GM12878 (cell line): ENCODE measurements around the gene FBXO21. TPM values are rescaled to one million over a fixed set of nuclear protein-coding genes. Genes with fewer than 3 reads are reported as not detected.

Source experiments
- ATAC-seq: fragments of 200-7000 bp; cut with Tn5 transposase; 3 replicates; pipeline ENCODE4 v1.9.1; 2020; ENCODE audit warnings: mild to moderate bottlenecking, moderate library complexity
- BruUV-seq: library from RNA; stranded (reverse); fragments of 400-500 nt; replicated peaks from 2 replicates; lab custom pipeline; 2021; lab: Mats Ljungman, UMichigan
- CTCF ChIA-PET: fragments of 300-600 bp; sonication (Branson Sonifier 250); formaldehyde crosslinking; extraction: SDS; loops from one replicate; lab custom pipeline; 2021; ENCODE audit warnings: inconsistent platforms; lab: Yijun Ruan, JAX
- POLR2A ChIA-PET: fragments of 350-600 bp; formaldehyde crosslinking; extraction: SDS; loops from one replicate; lab custom pipeline; 2021; ENCODE audit warnings: inconsistent platforms; lab: Charles Lee
- RAD21 ChIA-PET: fragments of 300-600 bp; sonication (Branson Sonifier 250); formaldehyde crosslinking; loops from one replicate; lab custom pipeline; 2023; ENCODE audit warnings: antibody characterized with exemption; ENCODE audit not compliant: unreplicated experiment; lab: Charles Lee
- SMC1A ChIA-PET: fragments of 300-600 bp; sonication (Branson Sonifier 250); formaldehyde crosslinking; loops from one replicate; lab custom pipeline; 2023; ENCODE audit not compliant: unreplicated experiment, uncharacterized antibody; lab: Charles Lee
- DNase-seq: peaks from one replicate; pipeline ENCODE4 v3.0.0-alpha.2; 2011; ENCODE audit warnings: low read depth, low spot score
- FAIRE-seq: peaks from 3 replicates; lab custom pipeline; 2011; peaks lifted over from hg19 to GRCh38; lab: Jason Lieb, UNC
- H2AFZ ChIP-seq: 2 replicates; pipeline ENCODE4 v1.6.0; 2011; ENCODE audit warnings: low read depth, low read length, control low read depth; ENCODE audit not compliant: control insufficient read depth
- H3K27ac ChIP-seq: 2 replicates; pipeline ENCODE4 v1.5.1; 2011; ENCODE audit warnings: control low read depth; ENCODE audit not compliant: control insufficient read depth, insufficient read depth
- H3K27me3 ChIP-seq, 2 experiments: replicated peaks in 1 of 2; 2 replicates each; pipeline versions ENCODE4 v1.6.0 to v1.6.1; 2011; ENCODE audit warnings: low read length in 1 of 2; ENCODE audit not compliant: control insufficient read depth in 2 of 2, insufficient read depth in 2 of 2
- H3K36me3 ChIP-seq, 2 experiments: 2 replicates each; pipeline ENCODE4 v1.5.1; 2011; ENCODE audit warnings: low read length in 1 of 2; ENCODE audit not compliant: control insufficient read depth in 2 of 2, insufficient read depth in 2 of 2
- H3K4me1 ChIP-seq: 2 replicates; pipeline ENCODE4 v1.6.1; 2011; ENCODE audit warnings: mild to moderate bottlenecking, low read length, moderate library complexity, mixed read lengths; ENCODE audit not compliant: control insufficient read depth, insufficient read depth
- H3K4me2 ChIP-seq: 2 replicates; pipeline ENCODE4 v1.6.0; 2011; ENCODE audit warnings: control low read depth; ENCODE audit not compliant: control insufficient read depth, insufficient read depth
- H3K4me3 ChIP-seq: fragments of 200-600 bp; sonication (generic); 2 replicates; pipeline ENCODE4 v1.5.1; 2016
- H3K79me2 ChIP-seq: 2 replicates; pipeline ENCODE4 v1.6.0; 2011; ENCODE audit warnings: low read length; ENCODE audit not compliant: control insufficient read depth, insufficient read depth
- H3K9ac ChIP-seq: 2 replicates; pipeline ENCODE4 v1.8.0; 2011; ENCODE audit warnings: low read length, control low read depth, mixed read lengths; ENCODE audit not compliant: control insufficient read depth, insufficient read depth
- H3K9me3 ChIP-seq: replicated peaks from 3 replicates; pipeline ENCODE4 v1.5.1; 2011; ENCODE audit warnings: mild to moderate bottlenecking, low read length; ENCODE audit not compliant: control insufficient read depth, insufficient read depth
- H4K20me1 ChIP-seq: 2 replicates; pipeline ENCODE4 v1.6.0; 2011; ENCODE audit not compliant: control insufficient read depth, insufficient read depth
- BCLAF1 ChIP-seq: fragments of 450-650 bp; IDR thresholded peaks from 2 replicates; pipeline ENCODE4 v1.6.1; 2017; ENCODE audit warnings: antibody characterized with exemption, mild to moderate bottlenecking, moderate library complexity
- BHLHE40 ChIP-seq, 2 experiments: fragments of 450-650 bp in 1 of 2; IDR thresholded peaks; 2 replicates each; pipeline ENCODE4 v1.6.1; 2011 to 2017; ENCODE audit warnings: low read depth in 2 of 2, borderline replicate concordance in 1 of 2, improper control_type of control experiment in 1 of 2, low read length in 1 of 2, mild to moderate bottlenecking in 1 of 2
- E2F8 ChIP-seq: fragments of 450-650 bp; IDR thresholded peaks from 2 replicates; pipeline ENCODE4 v1.6.1; 2018; ENCODE audit warnings: mild to moderate bottlenecking, low read depth, moderate library complexity; ENCODE audit not compliant: partially characterized antibody
- FOXK2 ChIP-seq: fragments of 450-650 bp; IDR thresholded peaks from 2 replicates; pipeline ENCODE4 v1.6.1; 2017; ENCODE audit warnings: mild to moderate bottlenecking, moderate library complexity
- HDAC2 ChIP-seq: fragments of 200-600 bp; sonication (generic); IDR thresholded peaks from 2 replicates; pipeline ENCODE4 v1.6.1; 2017
- IRF4 ChIP-seq: IDR thresholded peaks from 2 replicates; pipeline ENCODE4 v1.6.1; 2011; ENCODE audit warnings: low read depth, low read length
- KDM1A ChIP-seq: fragments of 200-600 bp; sonication (generic); IDR thresholded peaks from 2 replicates; pipeline ENCODE4 v1.6.1; 2016; ENCODE audit warnings: borderline replicate concordance
- MEF2B ChIP-seq: fragments of 450-650 bp; IDR thresholded peaks from 2 replicates; pipeline ENCODE4 v1.6.1; 2018; ENCODE audit warnings: mild to moderate bottlenecking, moderate library complexity; ENCODE audit not compliant: partially characterized antibody, poor library complexity, severe bottlenecking
- MLLT1 ChIP-seq: fragments of 450-650 bp; IDR thresholded peaks from 2 replicates; pipeline ENCODE4 v1.6.1; 2016; ENCODE audit warnings: mild to moderate bottlenecking
- POLR2AphosphoS2 ChIP-seq: IDR thresholded peaks from 2 replicates; pipeline ENCODE4 v1.6.1; 2011; ENCODE audit warnings: low read depth, mild to moderate bottlenecking, low read length, improper control_type of control experiment, moderate library complexity
- SMAD1 ChIP-seq: fragments of 450-650 bp; IDR thresholded peaks from 2 replicates; pipeline ENCODE4 v1.6.1; 2018; ENCODE audit warnings: mild to moderate bottlenecking, low read depth; ENCODE audit not compliant: partially characterized antibody
- SRF ChIP-seq, 2 experiments: IDR thresholded peaks; 2 replicates each; pipeline ENCODE4 v1.6.1; 2011; ENCODE audit warnings: low read depth in 2 of 2, low read length in 2 of 2, mild to moderate bottlenecking in 1 of 2, moderate library complexity in 1 of 2
- ZNF687 ChIP-seq: fragments of 450-650 bp; IDR thresholded peaks from 2 replicates; pipeline ENCODE4 v1.6.1; 2017; ENCODE audit warnings: mild to moderate bottlenecking, moderate library complexity
- WGBS: methylation state at CpG from one replicate; pipeline ENCODE4 v1.1.6; 2016; ENCODE audit warnings: low lambda C conversion rate; ENCODE audit not compliant: insufficient replicate concordance, insufficient coverage; ENCODE audit errors: missing lambda C conversion rate; 5-methylcytosine and 5-hydroxymethylcytosine counted together
- in situ Hi-C: fragments of 300-500 bp; cut with MboI; formaldehyde crosslinking; loops from 9 replicates; pipeline ENCODE4 v1.14.3; 2018; ENCODE audit warnings: mixed read lengths
- intact Hi-C: fragments of 100-400 bp; cut with micrococcal nuclease; formaldehyde crosslinking; loops from one replicate; pipeline ENCODE4 v1.14.2; 2022; ENCODE audit not compliant: unreplicated experiment
- polyA plus RNA-seq, 11 experiments: library from polyadenylated mRNA; depleted of rRNA in 4 of 11; unstranded in 6 of 11; stranded (reverse) in 5 of 11; fragments of >200 nt; fragmentation: Nextera tagmentation in 4 of 11; fragmentation: Illumina TruSeq in 1 of 11; extraction: Ambion mirVana in 4 of 11; extraction: Trizol in 1 of 11; gene quantifications; 1 replicate in 1 of 11; 2 replicates in 10 of 11; pipeline versions ENCODE4 v1.2.1 to v1.2.3, GENCODE V29; 2011 to 2016; ENCODE audit warnings: inconsistent platforms in 2 of 11, missing spikeins in 2 of 11, low read depth in 1 of 11
- total RNA-seq, 4 experiments: library from RNA; depleted of rRNA in 3 of 4; stranded (reverse); fragments of >200 nt in 3 of 4; fragmentation: Illumina TruSeq in 1 of 4; extraction: Trizol in 1 of 4; gene quantifications; 2 replicates each; pipeline versions ENCODE4 v1.2.1 to v1.2.3, GENCODE V29; 2013 to 2021

FBXO21 gene
- total and polyA plus RNA-seq, 10 of the 15 experiments (the other 5 are each of a cell fraction or from before 2014, with no cell fraction given), result 5.5 to 32.6 (median 18.9) TPM

GRCh38 chr12:117162633-117163032 is 27.6 kb downstream of the FBXO21 start:
- no peak overlapping the region for H3K4me2 ChIP-seq
- CTCF ChIA-PET, result interaction anchor here (0.6 kb wide), 1 partner anchor 59 kb away, joined by 5 read pairs; no protein-coding TSS in a partner anchor
- H2AFZ ChIP-seq, result no peak overlapping the region
- DNase-seq (no peak), FAIRE-seq (no peak), ATAC-seq (no peak)
- intact Hi-C loops (no loop called here), in situ Hi-C loops (no loop called here)
- H3K27ac ChIP-seq, result no peak overlapping the region
- POLR2A ChIA-PET, result no interaction called here
- RAD21 ChIA-PET, result no interaction called here
- H3K79me2 ChIP-seq, result no peaks in the 10 kb centered on the region
- H3K4me1 ChIP-seq, result no peaks in the 10 kb centered on the region
- no peaks in the 10 kb centered on the region for H3K27me3 ChIP-seq
- SMC1A ChIA-PET, result no interaction called here
- no peaks in the 10 kb centered on the region for H3K9me3 ChIP-seq
- no TSS peak for BruUV-seq
- no peak overlapping the region for H3K9ac ChIP-seq
- no peaks in the 10 kb centered on the region for H4K20me1 ChIP-seq
- 85% methylated on average over 7 of the region's 7 CpGs for WGBS
- no peak overlapping the region for H3K4me3 ChIP-seq
- H3K36me3 ChIP-seq, result peaks cover 25 to 39% of the 10 kb centered on the region in 2 experiments
- TF ChIP-seq HDAC2, result no peak
- TF ChIP-seq MLLT1, result no peak
- TF ChIP-seq POLR2AphosphoS2, result no peak
- no peak for TF ChIP-seq BHLHE40 (IDR thresholded peaks at IDR 0.05; ENCODE audit: borderline replicate concordance in 1 of 2, low read depth in 2 of 2, low read length in 1 of 2)
- TF ChIP-seq E2F8, result no peak
- TF ChIP-seq MEF2B, result no peak
- no peak for TF ChIP-seq SRF (IDR thresholded peaks at IDR 0.05; ENCODE audit: low read depth in 2 of 2, low read length in 2 of 2)
- TF ChIP-seq IRF4, result no peak
- TF ChIP-seq SMAD1, result no peak
- TF ChIP-seq BCLAF1, result no peak
- TF ChIP-seq KDM1A, result no peak
- TF ChIP-seq FOXK2, result no peak
- no peak for TF ChIP-seq ZNF687
